H4 (cell line): ENCODE results near the gene C1orf105. TPM values are rescaled to one million over a fixed set of nuclear protein-coding genes. Genes with fewer than 3 reads are reported as not detected.
A peak's percentile ranks its signal among the peaks of the same experiment; 100 is the strongest.
"Not testable (repeated sequence)": the region's sequence is repeated elsewhere in the genome, so short reads cannot be mapped to it uniquely, and the experiment has no call there.

ENCODE experiments used
- DNase-seq: peaks from one replicate; pipeline ENCODE4 v3.0.0-alpha.2; 2015; ENCODE audit warnings: low spot score
- total RNA-seq: library from RNA; depleted of rRNA; stranded (reverse); fragments of >200 nt; shearing (Covaris generic); gene quantifications from 2 replicates; pipeline ENCODE4 v1.2.3, GENCODE V29; 2014

Gene C1orf105
- total RNA-seq, 1 experiment from 2014 or later, result not detected

- no peak for DNase-seq
Observed at GRCh38 chr1:172486805-172487454, 66.4 kb downstream of the C1orf105 start.

GRCh38 chr1:172487550-172487949 lies 67.1 kb downstream of the C1orf105 start:
- no peak for DNase-seq

GRCh38 chr1:172488393-172488792 lies 67.9 kb downstream of the C1orf105 start:
- no peak for DNase-seq

GRCh38 chr1:172489847-172490246 lies 69.4 kb downstream of the C1orf105 start:
- no peak for DNase-seq

- DNase-seq, result no peak
Observed at GRCh38 chr1:172492421-172492820, 71.9 kb downstream of the C1orf105 start.

GRCh38 chr1:172494166-172494565 lies 73.7 kb downstream of the C1orf105 start:
- DNase-seq, result no peak

GRCh38 chr1:172496127-172496526 lies 75.6 kb downstream of the C1orf105 start:
- not testable (repeated sequence) for DNase-seq

GRCh38 chr1:172496678-172497077 lies 76.2 kb downstream of the C1orf105 start:
- no peak for DNase-seq

GRCh38 chr1:172497230-172497629 lies 76.7 kb downstream of the C1orf105 start:
- peak; percentile 38 for DNase-seq

GRCh38 chr1:172498857-172499256 lies 78.4 kb downstream of the C1orf105 start:
- no peak for DNase-seq

GRCh38 chr1:172499636-172500141 lies 79.2 kb downstream of the C1orf105 start:
- DNase-seq, result peak; percentile 5

GRCh38 chr1:172500207-172500606 lies 79.7 kb downstream of the C1orf105 start:
- DNase-seq, result no peak

- DNase-seq, result no peak
Observed at GRCh38 chr1:172507741-172508140, 87.3 kb downstream of the C1orf105 start.

- no peak for DNase-seq
Observed at GRCh38 chr1:172510479-172510878, 90.0 kb downstream of the C1orf105 start.

- no peak for DNase-seq
Observed at GRCh38 chr1:172512591-172512990, 92.1 kb downstream of the C1orf105 start.

- DNase-seq, result no peak
Observed at GRCh38 chr1:172513479-172513878, 93.0 kb downstream of the C1orf105 start.

- no peak for DNase-seq
Observed at GRCh38 chr1:172514108-172514507, 93.6 kb downstream of the C1orf105 start.

- no peak for DNase-seq
Observed at GRCh38 chr1:172515436-172515835, 95.0 kb downstream of the C1orf105 start.

- DNase-seq, result no peak
Observed at GRCh38 chr1:172515927-172516326, 95.4 kb downstream of the C1orf105 start.

GRCh38 chr1:172517081-172517480 lies 96.6 kb downstream of the C1orf105 start:
- no peak for DNase-seq

- no peak for DNase-seq
Observed at GRCh38 chr1:172517545-172517944, 97.1 kb downstream of the C1orf105 start.
